Stimulated activated CD4-positive, alpha-beta T cell treated with anti-CD3 and anti-CD28 coated beads, Interleukin-2, amount 100 ng/mL, for 48 hours (primary cell): ENCODE data around the gene OTULINL.
A peak's percentile ranks its signal among the peaks of the same experiment; 100 is the strongest.

ENCODE experiments used
- DNase-seq, 2 donors: peaks; one replicate each; pipeline ENCODE4 v3.0.0-alpha.2; 2020

OTULINL gene

GRCh38 chr5:14607104-14607503 lies 25.5 kb downstream of the OTULINL start:
- no peak for DNase-seq

- no peak for DNase-seq
Observed at GRCh38 chr5:14608169-14608568, 26.6 kb downstream of the OTULINL start.

- no peak for DNase-seq
Observed at GRCh38 chr5:14611737-14612136, 30.1 kb downstream of the OTULINL start.

DNA sequence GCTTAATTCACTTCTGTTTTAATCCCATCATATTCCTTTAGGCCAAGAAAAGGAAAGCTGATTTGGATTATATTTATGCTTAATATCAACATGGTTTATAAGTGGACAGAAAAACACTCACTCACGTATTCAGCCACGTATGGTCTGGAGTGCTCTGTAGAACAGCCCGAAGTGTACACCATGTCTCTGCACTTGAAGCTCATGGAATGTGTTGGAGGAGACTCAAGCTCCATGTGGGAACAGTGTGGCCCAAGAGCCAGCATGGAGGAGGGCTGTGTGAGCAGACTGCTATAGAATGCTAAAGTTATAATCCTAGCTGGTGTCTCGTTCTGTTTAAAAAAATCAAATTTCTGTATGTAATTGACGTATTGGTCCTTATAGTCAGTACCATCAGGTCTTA lies 32.9 kb downstream of the OTULINL start:
- no peak for DNase-seq

- no peak for DNase-seq
Observed at GRCh38 chr5:14615365-14615764, 33.8 kb downstream of the OTULINL start.

DNA sequence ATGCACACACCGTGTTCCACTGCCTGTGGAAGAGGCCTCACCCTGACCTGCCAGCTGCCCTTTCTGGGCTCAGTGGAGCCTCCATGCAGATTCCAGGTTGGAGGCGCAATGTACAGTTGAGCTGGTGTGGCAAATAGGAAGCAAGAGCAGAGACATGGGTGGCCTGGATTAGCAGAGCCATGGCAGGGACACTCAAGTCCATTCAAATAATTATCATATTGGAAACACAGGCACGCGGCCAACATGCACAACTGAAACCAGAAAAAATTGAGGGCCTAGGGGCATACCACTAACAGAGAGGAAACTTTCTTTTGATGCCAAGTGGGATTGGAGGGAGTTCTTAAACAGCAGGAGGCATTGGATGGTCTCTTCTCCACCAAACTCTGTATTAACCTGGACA lies 35.8 kb downstream of the OTULINL start:
- no peak for DNase-seq

DNA sequence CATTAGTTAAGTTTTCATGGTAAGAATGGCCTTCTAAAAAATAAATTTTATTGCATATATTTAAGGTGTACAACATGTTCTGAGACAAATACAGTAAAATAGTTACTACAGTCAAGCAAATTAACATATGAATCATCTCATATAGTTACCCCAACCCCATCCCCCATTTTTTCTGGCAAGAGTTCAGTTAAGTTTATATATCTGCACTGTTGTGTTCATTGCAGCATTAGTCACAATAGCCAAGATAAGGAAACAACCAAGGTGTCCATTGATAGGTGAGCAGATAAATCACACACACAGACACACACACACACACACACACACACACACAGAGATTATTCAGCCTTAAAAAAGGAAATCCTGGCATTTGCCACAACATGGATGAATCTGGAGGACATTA lies 45.7 kb downstream of the OTULINL start:
- no peak for DNase-seq

GRCh38 chr5:14628346-14628745 lies 46.8 kb downstream of the OTULINL start:
- DNase-seq: peak; percentile 45 to 47

DNA sequence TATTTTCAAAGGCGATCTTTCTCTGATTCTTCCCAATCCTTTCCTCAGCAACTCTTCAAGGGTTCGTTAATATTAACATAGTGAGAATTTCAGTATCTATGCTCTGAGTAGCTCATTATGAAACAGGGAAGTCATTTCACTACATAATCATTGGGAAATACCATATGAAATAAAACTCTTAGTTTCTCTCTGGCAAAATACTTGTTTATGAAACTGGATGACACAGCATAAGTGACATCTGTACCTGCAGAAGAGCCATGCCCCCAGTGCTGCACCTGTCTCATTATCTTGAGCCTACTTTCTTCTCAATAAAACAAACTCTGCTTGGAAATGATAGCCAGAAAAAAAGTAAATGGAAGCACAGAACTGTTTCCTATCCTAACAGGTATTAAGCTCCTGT lies 49.1 kb downstream of the OTULINL start:
- no peak for DNase-seq

GRCh38 chr5:14635656-14636055 lies 54.1 kb downstream of the OTULINL start:
- DNase-seq: no peak

DNA sequence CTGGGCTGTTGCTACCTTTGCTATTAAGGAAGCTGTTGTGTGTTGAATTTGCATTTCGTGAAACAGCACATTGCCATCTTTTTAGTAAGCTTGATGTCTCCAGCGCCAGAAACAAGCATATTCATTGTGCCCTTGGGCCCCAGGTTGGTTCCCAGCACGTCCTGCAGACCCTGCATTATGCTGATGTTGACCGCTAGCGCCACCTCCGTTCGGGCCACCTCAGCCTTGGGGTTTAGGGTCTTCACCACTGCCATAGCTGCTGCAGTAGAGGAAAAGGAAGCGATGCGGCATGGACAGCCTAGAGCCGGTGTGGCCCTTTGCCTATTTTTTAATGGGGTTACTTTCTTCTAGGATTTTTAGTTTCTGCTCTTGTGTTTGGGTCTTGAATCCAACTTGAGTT lies 59.2 kb downstream of the OTULINL start:
- DNase-seq: no peak

- no peak for DNase-seq
Observed at GRCh38 chr5:14644623-14645237, 63.1 kb downstream of the OTULINL start.

DNA sequence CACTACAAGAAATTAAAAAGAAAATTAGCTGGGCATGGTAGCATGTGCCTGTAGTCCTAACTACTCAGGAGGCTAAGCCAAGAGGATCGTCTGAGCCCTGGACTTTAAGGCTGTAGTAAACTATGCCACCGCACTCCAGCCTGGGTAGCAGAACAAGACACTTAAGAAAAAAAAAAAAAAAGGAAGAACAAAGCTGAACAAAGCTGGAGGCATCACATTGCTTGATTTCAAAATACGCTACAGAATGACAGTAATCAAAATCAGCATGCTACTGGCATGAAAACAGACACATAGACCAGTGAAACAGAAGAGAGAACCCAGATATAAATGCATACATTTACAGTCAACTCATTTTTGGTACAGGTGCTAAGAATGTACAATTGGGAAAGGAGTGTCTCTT lies 68.5 kb downstream of the OTULINL start:
- no peak for DNase-seq

- DNase-seq: no peak
Observed at GRCh38 chr5:14655146-14655741, 73.7 kb downstream of the OTULINL start.

DNA sequence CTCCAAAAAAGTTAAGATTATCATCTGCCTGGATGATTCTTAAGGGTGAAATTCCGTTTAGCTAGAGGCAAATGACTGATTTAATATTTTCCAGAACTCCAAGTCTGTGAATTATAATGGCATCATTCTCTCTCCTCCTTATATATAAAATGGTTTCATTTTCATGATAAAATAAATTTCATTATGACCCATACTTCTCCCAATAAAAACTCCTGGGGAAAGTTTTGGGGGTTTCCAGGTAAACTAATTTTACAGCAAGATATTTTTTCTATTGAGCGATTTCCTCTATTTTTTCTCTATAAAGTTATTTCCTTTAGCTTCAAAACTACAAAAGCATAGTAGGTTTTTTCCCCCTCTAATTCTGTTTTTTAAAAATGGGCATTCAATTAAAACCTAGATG lies 75.3 kb downstream of the OTULINL start:
- no peak for DNase-seq

DNA sequence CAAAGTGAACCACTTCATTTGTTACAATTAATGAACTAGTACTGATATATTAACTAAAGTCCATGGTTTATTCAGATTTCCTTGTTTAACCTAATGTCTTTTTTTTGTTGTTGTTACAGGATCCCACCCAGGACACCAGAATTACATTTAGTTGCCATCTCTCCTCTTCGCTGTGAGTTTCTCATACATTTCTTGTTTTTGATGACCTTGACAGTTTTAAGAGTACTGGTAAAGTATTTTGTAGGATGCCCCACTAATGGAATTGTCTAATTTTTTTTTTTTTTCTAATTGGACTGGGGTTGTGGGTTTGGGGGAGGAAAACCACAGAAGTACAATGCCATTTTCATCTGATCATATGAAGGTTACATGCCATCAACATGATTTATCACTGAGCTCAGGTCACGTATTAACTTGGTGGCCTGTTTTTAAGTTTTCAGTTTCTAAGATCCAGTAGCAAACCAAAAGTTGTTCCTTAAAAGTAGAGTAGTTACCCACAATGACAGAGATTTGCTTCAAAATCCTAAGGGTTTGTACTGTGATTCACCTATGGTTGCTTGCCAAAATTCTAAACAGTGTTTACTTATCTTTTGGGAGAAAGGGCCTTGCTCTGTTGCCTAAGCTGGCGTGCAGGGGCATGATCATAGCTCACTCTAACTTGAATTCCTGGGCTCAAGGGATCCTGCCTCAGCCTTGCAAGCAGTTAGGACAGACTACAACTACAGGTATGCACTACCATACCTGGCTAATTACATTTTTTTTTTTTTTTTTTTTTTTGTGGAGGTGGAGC lies 78.4 kb downstream of the OTULINL start:
- DNase-seq: no peak

DNA sequence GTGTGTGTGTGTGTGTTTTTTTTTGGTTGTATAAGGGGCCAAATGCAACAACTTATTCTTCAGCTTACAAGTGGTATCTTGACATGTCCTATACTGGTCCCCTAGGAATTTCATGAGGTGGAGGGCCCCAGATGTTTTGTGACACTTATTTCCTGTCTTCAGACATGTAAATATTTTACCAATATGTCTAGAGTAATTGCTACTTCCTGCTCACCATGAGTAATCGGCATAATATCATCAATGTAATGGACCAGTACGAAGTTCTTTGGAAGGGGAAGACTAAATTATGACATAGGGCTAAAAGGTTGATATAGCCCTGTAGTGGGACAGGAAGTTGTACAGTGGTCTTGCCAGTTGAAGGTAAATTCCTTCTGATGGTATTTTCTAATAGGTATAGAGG lies 79.2 kb downstream of the OTULINL start:
- no peak for DNase-seq
